ENCODE results near the gene OGT.
"Not testable (repeated sequence)": the region's sequence is repeated elsewhere in the genome, so short reads cannot be mapped to it uniquely, and the experiment has no call there.

The OGT gene

DNA sequence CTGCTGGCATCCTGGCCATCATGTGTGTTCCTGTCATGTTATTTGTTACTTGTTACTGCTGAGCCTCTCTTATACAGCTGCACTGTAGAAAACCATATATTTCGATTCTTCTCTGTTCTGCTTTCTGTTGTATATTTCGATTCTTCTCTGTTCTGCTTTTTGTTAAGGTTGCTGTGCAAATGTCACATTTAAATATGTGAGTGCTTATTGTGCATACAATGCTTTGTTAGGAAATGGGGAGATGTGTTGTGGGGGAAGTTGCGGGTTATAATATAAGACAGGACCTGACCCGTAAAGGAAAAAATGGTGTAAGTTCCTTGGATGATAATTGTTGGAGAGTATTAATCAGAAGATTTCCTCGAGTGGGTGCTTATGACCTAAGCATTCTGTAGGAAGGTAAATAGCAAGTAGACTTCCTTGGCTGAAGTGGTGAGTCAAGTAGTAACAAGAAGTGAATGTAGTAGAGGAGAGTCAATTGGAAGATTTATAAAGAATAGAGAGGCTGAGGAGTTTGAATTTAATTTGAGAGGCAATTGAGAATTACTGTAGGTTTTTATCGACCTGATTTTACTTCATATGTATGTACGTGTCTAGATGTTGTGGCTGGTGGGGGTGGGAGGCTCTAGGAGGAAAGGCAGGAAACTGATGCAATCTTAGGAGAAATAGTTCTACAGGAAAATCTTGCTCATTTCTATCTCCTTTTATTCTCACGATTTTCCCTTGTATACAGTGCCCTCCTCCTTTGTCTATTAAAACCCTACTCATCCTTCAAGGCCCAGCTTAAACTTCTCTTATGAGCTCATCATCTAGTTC lies 8.5 kb downstream of the OGT start:
- peak; percentile 21 for DNase-seq

DNA sequence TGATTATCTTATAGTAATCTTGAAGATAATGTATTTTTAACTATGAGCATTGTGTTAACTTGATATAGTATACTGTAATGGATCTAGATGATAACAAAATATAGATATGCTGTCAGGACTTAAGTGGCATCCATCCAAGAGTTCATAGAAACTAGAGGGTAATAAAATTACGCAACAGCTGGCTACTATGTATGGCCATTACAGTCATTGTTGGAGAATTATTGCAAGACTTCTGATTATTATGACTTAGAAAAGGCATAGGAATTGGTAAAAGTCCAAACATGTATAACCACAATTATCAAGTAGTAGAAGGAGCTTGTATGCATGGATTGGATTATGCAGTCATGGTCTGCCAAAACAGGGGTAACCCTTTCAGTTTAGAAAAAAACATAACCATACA lies 9.5 kb downstream of the OGT start:
- no peak for DNase-seq

DNA sequence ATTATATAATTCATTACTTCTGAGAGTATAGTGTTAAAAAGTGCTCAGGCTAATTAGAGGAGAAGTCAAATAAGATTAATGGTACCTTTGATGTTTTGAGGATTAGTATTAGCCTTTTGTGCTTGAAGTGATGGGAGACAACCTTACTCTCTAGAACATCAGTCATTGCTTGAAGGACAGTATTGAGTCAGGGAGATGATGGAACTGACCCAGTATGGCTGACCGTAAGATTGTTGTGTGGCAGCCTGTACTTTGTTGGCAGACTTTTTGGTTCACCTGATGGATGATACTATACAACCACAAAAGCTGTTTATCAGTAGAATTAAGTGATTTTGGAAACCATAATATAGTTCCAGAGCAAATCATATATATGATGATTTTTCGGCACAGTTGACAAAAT lies 9.9 kb downstream of the OGT start:
- no peak for DNase-seq

DNA sequence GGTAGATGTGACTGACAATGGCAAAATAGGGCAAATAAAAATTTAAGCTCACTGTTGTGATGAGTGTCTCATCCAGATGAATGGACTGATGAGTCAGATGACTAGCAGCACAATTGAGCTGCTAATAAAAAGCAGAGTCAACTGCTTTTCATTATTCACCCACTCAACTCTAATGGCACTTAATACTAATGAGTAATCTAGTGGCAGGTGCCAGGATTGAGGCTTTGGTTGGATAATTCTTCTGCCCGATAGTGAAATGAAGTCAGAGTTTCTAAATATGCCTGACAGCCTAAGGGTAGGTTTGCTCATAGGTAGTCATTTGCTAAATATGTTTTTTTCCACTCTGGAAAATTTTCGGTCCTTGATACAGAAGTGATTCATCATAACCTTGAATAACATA lies 10.4 kb downstream of the OGT start:
- peak; percentile 19 for DNase-seq

DNA sequence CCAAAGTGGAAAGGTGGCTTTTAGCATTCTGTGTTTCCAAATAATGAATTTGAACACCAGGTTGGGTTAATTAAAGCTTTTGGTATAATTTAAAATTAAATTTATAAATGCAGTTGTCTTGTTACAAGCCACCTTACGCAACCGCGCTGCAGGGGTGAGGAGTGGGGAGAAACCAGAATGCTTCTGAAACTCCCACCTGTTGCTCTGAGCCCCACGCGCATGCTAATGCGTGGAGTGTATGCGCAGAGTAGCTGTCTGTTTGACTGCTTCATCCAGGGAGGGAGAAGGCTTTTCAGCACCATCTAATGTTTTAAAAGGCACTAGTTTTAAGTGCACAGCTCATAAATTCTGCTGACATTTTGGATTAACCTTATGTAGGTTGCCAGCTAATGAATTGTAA lies 12.5 kb downstream of the OGT start:
- DNase-seq, result no peak

DNA sequence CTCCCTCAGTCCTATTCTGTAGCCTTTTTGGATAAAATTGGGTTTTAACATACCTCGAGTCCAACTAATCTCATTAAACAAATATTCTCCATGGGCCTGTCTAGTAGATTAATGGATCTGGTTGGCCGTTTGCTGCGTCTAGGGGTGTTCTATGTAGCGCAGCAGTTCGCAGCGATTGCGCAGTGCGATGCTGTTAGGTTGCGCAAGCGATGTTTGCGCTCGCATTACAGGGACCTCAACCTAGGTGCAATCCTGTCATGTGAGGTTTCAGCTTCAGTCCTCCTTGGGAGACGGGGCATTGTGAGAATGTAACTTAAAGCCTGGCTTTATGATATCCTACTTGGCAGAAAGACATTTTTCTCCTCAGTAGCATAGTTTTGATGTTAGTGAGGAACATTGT lies 14.0 kb downstream of the OGT start:
- no peak for DNase-seq

DNA sequence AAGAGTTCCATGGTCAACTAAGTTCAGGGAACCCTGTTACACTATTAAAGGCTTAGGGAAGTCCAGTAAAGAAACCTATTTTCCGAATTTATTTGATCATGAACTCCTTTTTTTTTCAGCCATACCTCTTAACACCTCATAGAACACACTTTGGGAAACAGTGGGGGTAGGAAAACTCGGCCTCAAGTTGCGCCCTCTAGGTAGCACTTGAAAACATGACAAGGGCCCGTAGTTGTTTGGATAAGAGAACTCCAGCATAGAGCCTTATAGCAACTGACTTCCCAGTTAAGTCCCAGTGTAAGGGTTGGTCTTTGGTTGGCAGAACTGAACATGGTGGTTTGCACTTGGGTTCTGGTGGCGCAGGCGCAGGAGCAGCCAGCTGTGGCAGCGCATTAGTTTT lies 14.4 kb downstream of the OGT start:
- DNase-seq, result no peak

DNA sequence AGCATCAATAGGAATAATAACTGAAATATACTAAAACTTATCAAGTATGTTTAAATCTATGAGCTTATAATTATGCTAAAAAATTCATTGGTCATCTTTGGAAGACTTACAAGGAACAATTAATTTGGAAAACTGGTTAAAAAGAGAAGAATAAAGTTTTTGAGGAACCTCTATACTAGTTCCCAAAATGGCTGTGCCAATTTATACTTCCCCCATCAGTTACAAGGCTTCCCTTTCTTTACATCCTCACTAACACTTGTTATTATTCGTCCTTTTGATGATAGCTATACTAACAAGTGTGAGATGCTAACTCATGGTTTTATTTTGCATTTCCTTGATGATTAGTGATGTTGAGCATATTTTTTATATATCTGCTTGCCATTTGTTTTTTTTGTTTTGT lies 17.1 kb downstream of the OGT start:
- no peak for DNase-seq

DNA sequence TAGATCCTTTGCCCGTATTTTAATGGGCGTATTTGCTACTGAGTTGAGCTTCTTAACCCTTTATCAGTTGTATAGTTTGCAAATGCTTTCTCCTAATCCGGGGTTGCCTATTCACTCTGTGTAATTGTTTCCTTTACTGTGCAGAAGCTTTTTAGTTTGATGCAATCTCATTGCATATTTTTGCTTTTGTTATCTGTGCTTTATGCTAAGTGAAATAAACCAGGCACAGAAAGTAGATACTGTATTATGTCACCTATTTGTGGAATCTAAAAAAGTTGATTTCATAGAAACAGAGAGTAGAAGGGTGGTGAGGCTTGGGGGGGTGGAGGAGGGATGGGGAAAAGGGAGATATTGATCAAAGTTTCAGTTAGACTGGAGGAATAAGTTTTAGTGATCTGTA lies 17.7 kb downstream of the OGT start:
- DNase-seq, result no peak

DNA sequence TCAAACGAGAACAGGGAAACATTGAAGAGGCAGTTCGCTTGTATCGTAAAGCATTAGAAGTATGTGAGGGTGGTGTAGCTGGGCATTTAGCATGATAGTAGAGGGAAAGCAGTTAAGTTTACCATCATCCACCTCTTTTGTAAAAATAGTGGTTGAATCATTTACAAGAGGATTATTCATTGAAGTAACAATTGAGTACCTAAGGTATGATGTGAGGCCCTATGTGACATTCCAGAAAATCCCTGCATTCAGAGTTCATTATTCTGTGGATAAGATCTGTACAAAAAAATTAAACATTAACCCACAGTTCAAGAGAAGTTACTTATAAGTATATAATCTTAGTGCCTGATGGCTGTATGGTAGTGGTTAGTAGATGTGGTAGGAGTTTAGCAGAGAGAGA lies 23.1 kb downstream of the OGT start:
- no peak for DNase-seq

DNA sequence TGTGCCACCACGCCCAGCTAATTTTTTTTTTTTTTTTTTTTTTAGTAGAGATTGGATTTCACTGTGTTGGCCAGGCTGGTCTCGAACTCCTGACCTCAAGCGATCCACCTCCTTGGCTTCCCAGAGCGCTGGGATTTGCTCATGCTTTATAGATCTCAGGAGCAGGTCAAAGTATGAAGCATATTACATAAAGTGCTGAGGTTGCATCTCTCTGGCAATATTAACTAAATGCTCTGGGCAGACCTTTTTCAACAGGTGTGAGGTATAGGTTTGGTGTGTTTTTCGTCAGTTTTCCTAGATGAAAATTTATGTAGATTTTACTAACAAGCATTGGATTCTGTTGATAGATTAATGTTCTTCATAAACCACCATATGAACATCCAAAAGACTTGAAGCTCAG lies 26.0 kb downstream of the OGT start:
- DNase-seq, result no peak

DNA sequence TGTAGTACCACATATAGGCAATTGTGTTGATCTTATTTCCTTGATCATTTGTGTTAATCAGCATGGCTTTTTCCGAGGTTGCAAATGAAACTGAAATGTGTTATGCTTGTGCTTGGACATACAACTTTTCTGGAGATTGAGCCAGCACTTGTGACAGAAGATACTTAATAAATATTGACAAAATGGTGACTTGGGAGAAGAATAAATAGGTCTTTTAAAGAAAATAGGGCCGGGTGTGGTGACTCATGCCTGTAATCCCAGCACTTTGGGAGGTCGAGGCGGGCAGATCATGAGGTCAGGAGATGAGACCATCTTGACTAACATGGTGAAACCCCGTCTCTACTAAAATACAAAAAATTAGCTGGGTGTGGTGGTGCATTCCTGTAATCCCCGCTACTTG lies 26.9 kb downstream of the OGT start:
- DNase-seq, result not testable (repeated sequence)

DNA sequence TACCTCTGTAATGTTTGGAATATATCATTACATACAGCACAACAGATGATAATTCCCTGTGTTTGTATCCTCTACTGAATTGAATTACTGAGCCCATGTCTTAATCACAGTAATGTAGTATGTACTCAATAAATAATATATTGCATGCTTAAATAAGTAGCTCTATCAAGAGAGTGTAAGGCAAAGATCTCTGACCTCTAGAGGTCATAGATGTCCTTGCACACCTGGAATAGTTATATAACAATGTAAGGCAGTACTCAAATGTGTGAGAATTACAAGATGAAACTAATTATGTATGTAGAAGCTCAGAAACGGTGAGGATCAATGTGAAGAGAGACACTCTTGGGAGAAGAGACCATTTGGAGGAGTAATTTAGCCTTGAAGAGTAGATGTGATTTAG lies 31.0 kb downstream of the OGT start:
- DNase-seq, result no peak

DNA sequence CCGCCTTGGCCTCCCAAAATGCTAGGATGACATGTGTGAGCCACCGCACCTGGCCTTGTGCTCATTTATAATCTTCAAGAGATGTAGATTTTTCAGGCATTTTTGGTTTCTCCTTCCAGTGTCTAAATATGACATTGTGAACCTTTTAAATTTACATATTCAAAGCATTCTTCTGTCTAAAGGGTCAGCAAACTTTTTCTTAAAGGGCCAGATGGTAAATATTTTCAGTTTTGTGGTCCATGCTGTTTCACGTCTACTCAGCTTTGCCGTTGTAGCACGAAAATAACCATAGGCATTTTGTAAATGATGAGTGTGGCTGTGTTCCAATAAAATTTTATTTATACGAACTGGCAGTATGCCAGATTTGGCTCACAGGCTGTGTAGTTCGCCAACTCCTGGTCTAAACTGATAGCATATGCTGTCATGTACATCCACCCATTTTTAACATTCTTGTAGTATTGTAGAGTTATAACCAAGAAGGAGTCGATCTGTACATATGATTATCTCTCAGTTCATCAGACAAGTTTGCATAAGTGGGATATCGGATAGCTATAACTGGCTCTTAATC lies 32.7 kb downstream of the OGT start:
- DNase-seq, result no peak

DNA sequence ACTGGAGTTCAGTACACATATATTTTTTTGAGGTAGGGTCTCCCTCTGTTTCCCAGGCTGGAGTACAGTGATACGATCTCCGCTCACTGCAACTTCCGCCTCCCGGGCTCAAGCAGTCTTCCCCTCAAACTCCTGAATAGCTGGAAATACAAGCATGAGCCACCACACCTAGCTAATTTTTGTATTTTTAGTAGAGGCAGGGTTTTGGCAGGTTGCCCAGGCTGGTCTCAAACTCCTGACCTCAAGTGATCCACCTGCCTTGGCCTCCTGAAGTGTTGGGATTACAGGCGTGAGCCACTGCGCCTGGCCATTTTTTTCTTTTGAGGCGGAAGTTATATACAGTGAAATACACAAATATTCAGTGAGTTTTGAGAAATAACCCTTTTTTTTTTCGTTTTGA lies 38.5 kb downstream of the OGT start:
- DNase-seq, result not testable (repeated sequence)

DNA sequence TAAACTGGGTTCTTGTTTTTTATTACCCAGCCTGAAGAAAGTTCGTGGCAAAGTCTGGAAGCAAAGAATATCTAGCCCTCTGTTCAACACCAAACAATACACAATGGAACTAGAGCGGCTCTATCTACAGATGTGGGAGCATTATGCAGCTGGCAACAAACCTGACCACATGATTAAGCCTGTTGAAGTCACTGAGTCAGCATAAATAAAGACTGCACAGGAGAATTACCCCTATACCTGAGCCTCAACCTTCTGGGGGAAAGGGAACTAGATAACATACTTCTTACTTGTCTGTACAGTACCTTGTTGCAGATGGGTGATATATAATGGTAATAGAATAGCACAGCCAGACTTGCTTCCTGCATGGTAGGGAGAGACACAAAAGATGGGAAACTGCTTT lies 40.7 kb downstream of the OGT start:
- DNase-seq, result no peak

DNA sequence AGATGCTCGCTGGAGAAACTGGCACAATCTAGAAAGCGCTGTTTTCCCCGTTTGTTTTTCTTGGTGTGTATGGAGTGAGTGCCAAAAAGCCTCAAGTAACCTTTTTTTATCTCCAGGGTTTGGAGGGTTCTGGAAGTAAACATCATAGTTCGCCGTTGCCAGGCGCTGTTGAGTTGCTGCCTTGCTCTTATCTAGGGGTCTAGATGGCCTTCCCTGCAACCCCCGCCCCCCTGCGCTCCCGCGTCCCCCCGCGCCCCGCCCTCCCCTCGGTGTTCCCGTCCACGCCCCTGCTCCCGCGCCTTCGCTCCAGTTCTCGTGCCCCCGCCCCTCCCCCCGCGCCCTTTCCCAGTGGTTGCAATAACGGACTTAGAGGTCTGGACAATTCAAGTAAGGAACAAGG lies 44.8 kb downstream of the OGT start:
- no peak for DNase-seq

DNA sequence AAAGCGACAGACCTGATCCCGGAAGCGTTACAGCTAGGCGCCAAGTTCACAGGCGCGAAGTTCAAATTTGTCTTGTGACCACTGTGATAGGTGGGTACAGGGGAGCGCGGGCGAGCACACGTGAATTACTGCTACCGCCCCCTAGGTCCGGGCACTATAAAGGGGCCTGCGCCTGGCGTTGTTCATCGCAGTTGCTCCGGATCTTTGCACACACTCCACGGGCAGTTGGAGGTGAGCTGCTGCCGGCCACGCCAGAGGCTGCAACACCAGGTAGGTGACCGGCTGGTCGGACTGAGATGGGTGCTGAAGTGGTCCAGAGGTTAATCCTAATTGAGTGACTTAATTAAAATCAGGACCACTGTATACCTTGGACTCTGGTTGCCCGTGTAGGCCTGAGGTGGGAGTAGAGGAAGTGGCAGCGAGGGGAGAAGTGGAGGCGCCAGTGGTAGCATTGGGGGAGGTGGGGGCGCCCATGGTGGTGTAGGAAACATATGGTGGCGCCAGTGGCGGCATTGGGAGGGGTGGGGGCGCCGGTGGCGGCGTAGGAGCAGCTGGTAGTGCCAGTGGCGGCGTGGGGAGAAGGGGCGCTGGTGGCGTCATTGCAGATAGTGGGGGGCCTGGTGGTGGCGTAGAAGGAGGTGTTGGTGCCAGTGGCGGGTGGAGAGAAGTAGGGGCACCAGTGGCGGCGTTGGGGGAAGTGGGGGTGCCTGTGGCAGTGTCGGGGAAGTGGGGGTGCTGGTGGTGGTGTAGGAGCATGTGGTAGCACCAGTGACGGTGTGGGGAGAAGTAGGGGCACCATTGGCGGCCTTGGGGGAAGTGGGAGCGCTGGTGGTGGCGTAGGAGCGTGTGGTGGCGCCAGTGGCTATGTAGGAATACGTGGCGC lies 45.6 kb downstream of the OGT start, which contains the start of gene GCNA:
GCNA (plus strand) TSS at position 185 of the 883 bp plus-strand sequence. CDS start 2,385 bp downstream, outside the sequence.
- no peak for DNase-seq

DNA sequence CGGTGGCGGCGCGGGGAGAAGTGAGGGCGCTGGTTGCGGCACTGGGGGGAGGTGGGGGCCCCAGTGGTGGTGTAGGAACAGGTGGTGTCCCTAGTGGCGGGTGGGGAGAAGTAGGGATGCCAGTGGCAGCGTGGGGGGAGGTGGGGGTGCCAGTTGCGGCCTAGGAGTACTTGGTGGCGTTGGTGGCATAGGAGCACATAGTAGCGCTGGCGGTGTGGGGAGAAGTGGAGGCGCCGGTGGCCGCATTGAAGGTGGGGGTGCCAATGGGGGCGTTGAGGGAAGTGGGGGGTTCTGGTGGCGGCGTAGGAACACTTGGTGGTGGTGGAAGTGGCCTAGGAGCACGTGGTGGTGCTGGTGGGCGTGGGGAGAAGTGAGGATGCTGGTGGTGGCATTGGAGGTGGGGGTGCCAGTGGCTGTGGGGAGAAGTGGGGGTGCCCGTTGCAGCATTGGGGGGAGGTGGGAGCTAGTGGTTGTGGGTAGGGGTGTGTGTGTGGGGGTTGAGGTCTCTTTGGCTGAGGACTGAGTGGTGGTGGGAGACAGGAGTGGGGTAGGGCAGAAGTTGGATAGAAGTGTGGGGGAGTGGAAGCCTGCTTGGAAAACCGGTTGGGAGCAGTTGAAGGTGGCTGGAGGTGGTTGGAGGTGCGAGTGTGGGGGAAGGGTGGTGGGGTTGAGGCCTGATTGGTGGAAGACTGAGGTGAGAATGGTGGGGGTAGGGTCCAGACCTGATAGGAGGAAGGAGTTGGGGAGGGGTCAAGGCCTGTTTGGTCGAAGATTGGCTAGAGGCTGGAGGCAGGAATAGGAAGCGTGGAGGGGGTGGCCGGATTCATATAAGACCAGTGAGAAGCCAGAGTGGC lies 46.5 kb downstream of the OGT start:
- no peak for DNase-seq

DNA sequence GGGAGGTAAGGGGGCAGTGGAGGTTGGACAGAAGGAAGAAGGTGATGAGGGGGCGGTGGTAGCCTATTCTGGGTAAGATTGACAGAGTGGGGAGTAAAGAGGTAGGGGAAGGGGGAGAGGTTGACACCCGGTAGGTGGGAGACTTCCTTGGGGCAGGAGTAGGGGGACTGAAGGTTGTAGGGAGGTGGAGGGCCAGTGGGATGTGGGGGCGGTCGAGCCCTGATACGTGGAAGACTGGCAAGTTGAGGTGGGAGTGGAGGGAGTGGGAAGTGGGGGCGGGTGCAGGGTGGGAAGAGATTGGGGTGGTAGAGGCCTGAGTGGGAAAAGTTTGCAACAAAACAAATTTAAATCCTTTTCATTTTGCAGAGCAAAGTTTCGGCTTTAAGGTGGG lies 47.1 kb downstream of the OGT start:
- DNase-seq, result no peak

DNA sequence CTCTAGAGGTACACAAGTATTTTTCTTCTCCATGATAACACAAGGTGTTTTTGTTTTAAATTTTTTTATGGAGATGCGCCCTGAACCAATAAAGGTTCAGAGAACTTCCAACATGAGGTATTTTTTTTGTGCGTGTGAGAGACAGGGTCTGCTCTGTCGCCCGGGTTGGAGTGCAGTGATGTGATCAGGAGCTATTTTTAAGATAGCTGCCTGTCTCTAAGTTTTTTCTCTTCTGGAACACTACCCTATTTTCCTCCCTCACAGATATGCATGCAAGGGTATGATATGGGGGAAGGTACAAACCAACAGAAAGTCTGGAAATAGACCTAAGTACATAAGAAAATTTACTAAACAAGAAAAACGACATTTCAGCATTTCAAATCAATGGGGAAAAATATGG lies 48.3 kb downstream of the OGT start:
- no peak for DNase-seq

DNA sequence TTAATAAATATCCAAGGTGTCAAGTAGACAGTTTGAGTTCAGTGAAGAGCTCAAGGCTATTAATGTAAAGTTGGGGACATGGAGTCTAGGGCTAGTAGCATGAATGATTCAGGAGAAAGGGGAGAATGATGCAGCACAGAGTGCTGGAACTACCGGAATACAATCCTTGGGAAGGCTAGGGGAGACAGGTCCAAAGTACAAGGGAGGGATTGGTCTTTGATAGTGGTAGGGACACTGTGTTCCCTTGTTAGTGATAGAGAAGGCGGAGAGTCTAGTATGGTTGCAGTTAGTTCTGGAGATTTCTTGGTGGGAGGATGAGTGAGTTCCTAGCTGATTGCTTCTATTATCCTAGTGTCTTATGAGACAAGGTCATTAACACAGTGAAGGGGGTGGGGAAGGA lies 54.0 kb downstream of the OGT start:
- DNase-seq, result no peak

DNA sequence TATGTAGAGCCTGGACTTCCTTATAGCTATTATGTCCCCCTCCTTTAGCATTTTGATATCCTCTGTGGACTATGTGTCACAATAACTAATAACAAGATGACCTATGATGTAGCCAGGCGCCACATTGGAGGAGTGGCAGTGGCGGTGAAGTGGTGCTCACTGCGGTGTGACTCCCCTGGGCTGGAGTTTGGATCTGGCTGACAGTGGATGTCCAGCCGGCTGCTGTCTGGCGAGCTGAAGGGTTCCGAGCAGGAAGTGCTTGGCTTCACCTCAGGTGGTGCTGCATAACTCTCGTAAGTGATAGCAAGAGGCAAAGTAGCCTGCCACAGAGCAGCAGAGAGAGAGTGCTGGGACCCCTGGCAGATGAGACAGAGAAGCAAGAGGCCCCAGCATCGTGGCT lies 60.3 kb downstream of the OGT start:
- not testable (repeated sequence) for DNase-seq
